HEK293T (cell line): Measurements from ENCODE around the gene LCTL.
"Not testable (repeated sequence)": the region's sequence is repeated elsewhere in the genome, so short reads cannot be mapped to it uniquely, and the experiment has no call there.

Source experiments
- CTCF ChIA-PET: fragments of 350-600 bp; formaldehyde crosslinking; extraction: SDS; loops from one replicate; lab custom pipeline; 2021; ENCODE audit warnings: antibody characterized with exemption, inconsistent platforms; lab: Yijun Ruan, JAX
- POLR2A ChIA-PET: fragments of 350-600 bp; formaldehyde crosslinking; extraction: SDS; loops from one replicate; lab custom pipeline; 2020; ENCODE audit warnings: antibody characterized with exemption, inconsistent platforms; lab: Yijun Ruan, JAX
- DNase-seq: peaks from one replicate; pipeline ENCODE4 v3.0.0; 2012; ENCODE audit warnings: mixed read lengths; ENCODE audit errors: extremely low spot score
- BHLHE40 ChIP-seq: fragments of 450-650 bp; IDR thresholded peaks from 2 replicates; pipeline ENCODE4 v1.6.1; 2016; ENCODE audit warnings: mild to moderate bottlenecking, moderate library complexity, borderline replicate concordance
- CTBP1 ChIP-seq: fragments of 450-650 bp; IDR thresholded peaks from 2 replicates; pipeline ENCODE4 v1.6.1; 2016; ENCODE audit warnings: borderline replicate concordance
- FOXK2 ChIP-seq: fragments of 450-650 bp; IDR thresholded peaks from 2 replicates; pipeline ENCODE4 v1.6.1; 2016; ENCODE audit warnings: mild to moderate bottlenecking
- L3MBTL2 ChIP-seq: fragments of 450-650 bp; conservative IDR thresholded peaks from 2 replicates; pipeline ENCODE4 v1.6.1; 2016; ENCODE audit warnings: mild to moderate bottlenecking
- LEF1 ChIP-seq: fragments of 450-650 bp; IDR thresholded peaks from 2 replicates; pipeline ENCODE4 v1.6.1; 2017; ENCODE audit warnings: mild to moderate bottlenecking, borderline replicate concordance
- NFRKB ChIP-seq: fragments of 450-650 bp; IDR thresholded peaks from 2 replicates; pipeline ENCODE4 v1.6.1; 2016; ENCODE audit warnings: mild to moderate bottlenecking, moderate library complexity
- SUZ12 ChIP-seq: fragments of 450-650 bp; IDR thresholded peaks from 2 replicates; pipeline ENCODE4 v1.6.1; 2016; ENCODE audit warnings: mild to moderate bottlenecking
- TARDBP ChIP-seq: fragments of 450-650 bp; IDR thresholded peaks from 2 replicates; pipeline ENCODE4 v1.6.1; 2016
- TF ChIP-seq, protein P1 (sequence below): fragments of 450-650 bp; IDR thresholded peaks from 2 replicates; pipeline ENCODE4 v1.6.1; 2016

LCTL gene

DNA sequence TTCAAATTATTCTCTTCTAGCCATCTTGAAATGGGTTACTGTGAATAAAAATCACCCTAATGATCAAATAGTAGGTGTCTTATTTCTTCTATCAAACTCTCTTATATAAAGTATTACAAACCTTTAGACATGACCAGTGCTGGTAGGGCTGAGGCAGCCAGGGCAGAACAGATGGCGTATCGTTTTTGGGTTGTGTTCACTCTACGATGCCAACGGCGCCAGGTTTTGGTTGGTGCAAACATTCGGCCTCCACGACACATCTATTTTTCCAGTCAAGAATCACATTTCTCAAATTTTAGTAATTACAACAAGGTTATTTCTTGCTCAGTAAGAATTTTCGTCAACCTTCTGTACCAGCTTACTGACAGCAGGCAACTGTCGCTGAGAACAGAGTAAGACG lies 63.3 kb downstream of the LCTL start:
- DNase-seq: no peak
- POLR2A ChIA-PET: no interaction called here
- TF ChIP-seq CTBP1: no peak
- TF ChIP-seq, protein P1, sequence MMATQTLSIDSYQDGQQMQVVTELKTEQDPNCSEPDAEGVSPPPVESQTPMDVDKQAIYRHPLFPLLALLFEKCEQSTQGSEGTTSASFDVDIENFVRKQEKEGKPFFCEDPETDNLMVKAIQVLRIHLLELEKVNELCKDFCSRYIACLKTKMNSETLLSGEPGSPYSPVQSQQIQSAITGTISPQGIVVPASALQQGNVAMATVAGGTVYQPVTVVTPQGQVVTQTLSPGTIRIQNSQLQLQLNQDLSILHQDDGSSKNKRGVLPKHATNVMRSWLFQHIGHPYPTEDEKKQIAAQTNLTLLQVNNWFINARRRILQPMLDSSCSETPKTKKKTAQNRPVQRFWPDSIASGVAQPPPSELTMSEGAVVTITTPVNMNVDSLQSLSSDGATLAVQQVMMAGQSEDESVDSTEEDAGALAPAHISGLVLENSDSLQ: no peak
- TF ChIP-seq FOXK2: no peak
- no peak for TF ChIP-seq NFRKB
- TF ChIP-seq LEF1: no peak
- no peak for TF ChIP-seq SUZ12
- TF ChIP-seq BHLHE40: no peak

GRCh38 chr15:66500346-66500745 lies 65.5 kb downstream of the LCTL start:
- ChIA-PET CTCF (interaction anchor here (1.6 kb wide), 1 partner anchor 351 kb away, joined by 3 read pairs; no protein-coding TSS in a partner anchor), POLR2A (interaction anchor here (5.5 kb wide), 1 partner anchor 113 kb away, joined by 35 read pairs; the partner anchor contains the start of gene MAP2K1)
- not testable (repeated sequence) for DNase-seq

More for the DNA sequence above, 63.3 kb downstream of the LCTL start:
- CTCF ChIA-PET: no interaction called here

DNA sequence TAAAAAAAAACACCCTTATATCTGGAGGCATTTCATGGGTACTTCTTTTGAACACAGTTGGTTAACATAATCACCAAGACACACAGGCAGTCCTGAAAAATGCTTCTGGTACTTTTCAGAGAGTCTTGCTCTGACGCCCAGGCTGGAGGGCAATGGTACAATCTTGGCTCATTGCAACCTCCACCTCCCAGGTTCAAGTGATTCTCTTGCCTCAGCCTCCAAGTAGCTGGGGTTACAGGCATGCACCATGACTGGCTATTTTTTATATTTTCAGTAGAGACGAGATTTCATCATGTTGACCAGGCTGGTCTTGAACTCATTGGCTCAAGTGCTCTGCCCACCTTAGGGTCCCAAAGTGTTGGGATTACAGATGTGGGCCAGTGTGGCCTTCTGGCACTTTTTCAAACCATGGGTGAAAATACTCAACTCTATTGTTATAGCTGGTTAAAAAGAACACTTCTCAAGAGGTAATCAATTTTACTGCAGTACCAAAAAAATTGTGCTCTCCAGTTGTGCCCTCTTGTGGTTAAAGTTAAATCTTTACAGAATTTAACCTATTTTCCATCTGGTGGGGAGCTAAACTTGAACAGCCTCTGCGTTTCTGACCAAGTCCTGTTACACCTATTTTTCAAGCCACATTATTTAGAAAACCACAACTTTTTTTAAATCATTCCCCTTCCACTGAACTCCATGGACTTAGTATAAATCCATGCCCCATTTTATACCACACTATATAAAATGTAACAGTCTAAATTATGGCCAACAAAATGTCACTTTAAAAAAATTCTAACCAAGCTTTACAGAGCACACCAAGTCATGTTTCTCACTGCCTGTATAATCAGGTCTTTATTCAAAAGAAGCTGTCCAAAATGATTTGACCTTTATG lies 67.1 kb downstream of the LCTL start:
- ChIA-PET CTCF (interaction anchor here (0.6 to 2.5 kb wide), 19 partner anchors 8 to 1105 kb away, joined by 3 to 12 read pairs (median 3); partner anchors contain the start of genes LCTL and MAP2K1), POLR2A (interaction anchor here (1.0 to 5.5 kb wide), 10 partner anchors 9 to 204 kb away, joined by 3 to 35 read pairs (median 4); partner anchors contain the start of genes MAP2K1 and TIPIN)
- DNase-seq: no peak
- no peak for TF ChIP-seq TARDBP
- no peak for TF ChIP-seq L3MBTL2
- TF ChIP-seq, protein P1: no peak
- TF ChIP-seq LEF1: no peak
- TF ChIP-seq CTBP1: no peak
